A673 (cell line): ENCODE data around the gene GAREM1.

Source experiments
- CTCF ChIP-seq: fragments of 300-800, 200-600 bp; sonication (generic); conservative IDR thresholded peaks from 2 replicates; pipeline ENCODE4 v1.5.1; 2017; ENCODE audit warnings: low read depth, mild to moderate bottlenecking, antibody characterized with exemption, low read length, moderate library complexity, mixed read lengths
- EZH2 ChIP-seq: fragments of 200-600 bp; sonication (generic); IDR thresholded peaks from 2 replicates; pipeline ENCODE4 v1.6.1; 2017; ENCODE audit warnings: borderline replicate concordance, low read depth, mild to moderate bottlenecking, mixed read lengths, antibody characterized with exemption, low read length; ENCODE audit not compliant: poor library complexity, severe bottlenecking

GRCh38 chr18:32469190-32469651, 1.5 kb downstream of the GAREM1 start:
- TF ChIP-seq CTCF: no peak
- no peak for TF ChIP-seq EZH2
